Measurements from ENCODE around the gene LIPE.

GRCh38 chr19:42443944-42444398 lies 16.8 kb upstream of the LIPE start:
- TF ChIP-seq CTCF (conservative IDR thresholded peaks at IDR 0.05 in 1 of 2, IDR thresholded peaks at IDR 0.05 in 1 of 2; ENCODE audit: extremely low read depth in 1 of 2, insufficient read depth in 1 of 2, low read depth in 1 of 2, low read length in 2 of 2): no peak
- TF ChIP-seq EZH2 (IDR thresholded peaks at IDR 0.05; ENCODE audit: borderline replicate concordance, low read length): no peak

All from mammary epithelial cell (primary cell).